Measurements from ENCODE around the gene DLGAP4. TPM values are rescaled to one million over a fixed set of nuclear protein-coding genes. Genes with fewer than 3 reads are reported as not detected.

DLGAP4 gene
- total and polyA plus RNA-seq, 7 experiments from 2014 or later = 15.0 to 40.2 (median 35.3) TPM

DNA sequence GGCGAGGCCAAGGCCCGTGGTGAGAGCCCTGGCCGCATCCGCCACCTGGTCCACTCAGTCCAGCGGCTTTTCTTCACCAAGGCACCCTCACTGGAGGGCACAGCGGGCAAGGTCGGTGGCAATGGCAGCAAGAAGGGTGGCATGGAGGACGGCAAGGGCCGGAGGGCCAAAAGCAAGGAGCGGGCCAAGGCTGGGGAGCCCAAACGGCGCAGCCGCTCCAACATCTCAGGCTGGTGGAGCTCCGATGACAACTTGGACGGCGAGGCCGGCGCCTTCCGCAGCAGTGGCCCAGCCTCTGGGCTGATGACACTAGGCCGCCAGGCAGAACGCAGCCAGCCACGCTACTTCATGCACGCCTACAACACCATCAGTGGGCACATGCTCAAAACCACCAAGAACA lies 126.0 kb downstream of the DLGAP4 start:
- peaks cover 0 to 7% (median 3%) of the 10 kb centered on the region in 7 donors for H3K4me1 Mint-ChIP-seq
- H3K9me3 ChIP-seq (ENCODE audit: control insufficient read depth in 2 of 3, low read length in 3 of 3) = no peaks in the 10 kb centered on the region
- no peak overlapping the region for H3K4me3 Mint-ChIP-seq
- H3K36me3 ChIP-seq (ENCODE audit: control insufficient read depth in 2 of 3, insufficient read depth in 3 of 3, low read length in 3 of 3) = no peaks in the 10 kb centered on the region
- no peaks in the 10 kb centered on the region for H3K36me3 Mint-ChIP-seq
- H3K9me3 Mint-ChIP-seq = peaks cover 0 to 2% (median 0%) of the 10 kb centered on the region in 11 donors
- ChIA-PET CTCF (no interaction called here), POLR2A (no interaction called here)
- peaks cover 0 to 8% (median 0%) of the 10 kb centered on the region in 5 donors for H3K27me3 Mint-ChIP-seq
- H3K4me1 ChIP-seq (ENCODE audit: control insufficient read depth in 2 of 2, insufficient read depth in 2 of 2, low read length in 2 of 2) = no peaks in the 10 kb centered on the region
- no peak overlapping the region for H3K27ac ChIP-seq (ENCODE audit: low read depth, low read length)
- DNase-seq = no peak
- H3K27ac Mint-ChIP-seq = no peak overlapping the region
- H3K27me3 ChIP-seq (ENCODE audit: control insufficient read depth in 2 of 2, insufficient read depth in 2 of 2, low read length in 2 of 2) = no peaks in the 10 kb centered on the region
- ATAC-seq = no peak
- no peak overlapping the region for H3K4me3 ChIP-seq (ENCODE audit: low read length)
- intact Hi-C loops (cut with micrococcal nuclease) = no loop called here

DNA sequence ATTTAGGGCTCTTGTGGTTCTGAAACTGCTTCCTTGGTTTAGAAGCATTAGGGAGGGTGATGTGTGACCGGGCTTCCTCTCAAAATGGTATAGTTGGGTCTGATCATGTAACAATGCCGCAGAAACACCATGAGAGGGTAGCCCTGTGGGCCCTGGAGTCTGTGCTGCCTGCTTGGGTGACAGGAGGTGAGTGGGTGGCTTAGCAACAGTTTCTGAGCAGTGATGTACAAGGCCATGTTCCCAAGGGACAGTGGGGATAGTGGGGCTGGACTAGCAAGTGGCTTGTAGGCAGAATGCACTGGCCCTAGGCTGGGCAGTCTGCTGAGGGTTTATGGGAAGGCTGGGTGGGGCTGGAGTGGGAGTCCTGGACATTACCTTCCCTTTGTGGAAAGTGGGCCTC lies 128.2 kb downstream of the DLGAP4 start:
- peak overlapping the region in 2 of 10 donors; percentile 1 to 48 for H3K4me3 Mint-ChIP-seq
- POLR2A ChIA-PET = no interaction called here
- intact Hi-C loops (cut with micrococcal nuclease) = no loop called here
- DNase-seq = no peak
- peaks cover 0 to 10% (median 0%) of the 10 kb centered on the region in 5 donors for H3K27me3 Mint-ChIP-seq
- H3K27ac ChIP-seq (ENCODE audit: low read depth, low read length) = no peak overlapping the region
- H3K36me3 Mint-ChIP-seq = no peaks in the 10 kb centered on the region
- no peaks in the 10 kb centered on the region for H3K9me3 ChIP-seq (ENCODE audit: control insufficient read depth in 2 of 3, low read length in 3 of 3)
- H3K27me3 ChIP-seq (ENCODE audit: control insufficient read depth in 2 of 2, insufficient read depth in 2 of 2, low read length in 2 of 2) = no peaks in the 10 kb centered on the region
- peaks cover 0 to 9% (median 4%) of the 10 kb centered on the region in 7 donors for H3K4me1 Mint-ChIP-seq
- ATAC-seq = no peak
- H3K4me3 ChIP-seq (ENCODE audit: low read length) = no peak overlapping the region
- CTCF ChIA-PET = no interaction called here
- H3K4me1 ChIP-seq (ENCODE audit: control insufficient read depth in 2 of 2, insufficient read depth in 2 of 2, low read length in 2 of 2) = no peaks in the 10 kb centered on the region
- peaks cover 0 to 2% (median 0%) of the 10 kb centered on the region in 11 donors for H3K9me3 Mint-ChIP-seq
- peak overlapping the region in 1 of 9 donors; percentile 68 for H3K27ac Mint-ChIP-seq
- no peaks in the 10 kb centered on the region for H3K36me3 ChIP-seq (ENCODE audit: control insufficient read depth in 2 of 3, insufficient read depth in 3 of 3, low read length in 3 of 3)

DNA sequence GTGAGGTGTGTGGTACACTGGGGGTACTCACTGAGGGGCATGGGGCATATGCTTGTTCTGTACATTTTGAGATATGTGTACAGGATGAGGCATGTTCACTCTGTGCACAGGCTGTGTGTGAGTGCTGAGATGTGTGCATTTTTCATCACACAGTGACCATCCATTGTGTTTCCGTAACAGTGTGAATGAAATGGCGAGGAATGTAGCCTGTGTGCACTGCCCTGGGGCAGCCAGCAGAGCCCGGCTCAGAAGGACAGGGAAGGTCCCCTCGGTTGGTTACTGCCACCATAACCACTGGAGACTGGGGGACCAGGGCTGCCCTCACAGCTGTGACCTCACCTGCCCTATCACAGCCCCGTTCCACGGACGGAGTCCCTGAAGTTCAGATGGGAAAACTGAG lies 129.0 kb downstream of the DLGAP4 start:
- Histone ChIP-seq H3K4me1 (ENCODE audit: control insufficient read depth in 2 of 2, insufficient read depth in 2 of 2, low read length in 2 of 2) (no peaks in the 10 kb centered on the region), H3K27ac (ENCODE audit: low read depth, low read length) (no peak overlapping the region), H3K9me3 (ENCODE audit: control insufficient read depth in 2 of 3, low read length in 3 of 3) (no peaks in the 10 kb centered on the region), H3K36me3 (ENCODE audit: control insufficient read depth in 2 of 3, insufficient read depth in 3 of 3, low read length in 3 of 3) (no peaks in the 10 kb centered on the region), H3K4me3 (ENCODE audit: low read length) (no peak overlapping the region), H3K27me3 (ENCODE audit: control insufficient read depth in 2 of 2, insufficient read depth in 2 of 2, low read length in 2 of 2) (no peaks in the 10 kb centered on the region)
- H3K27ac Mint-ChIP-seq = no peak overlapping the region
- peaks cover 0 to 9% (median 4%) of the 10 kb centered on the region in 7 donors for H3K4me1 Mint-ChIP-seq
- H3K36me3 Mint-ChIP-seq = no peaks in the 10 kb centered on the region
- CTCF ChIA-PET = no interaction called here
- ATAC-seq (no peak), DNase-seq (no peak)
- H3K27me3 Mint-ChIP-seq = peaks cover 0 to 10% (median 0%) of the 10 kb centered on the region in 5 donors
- intact Hi-C loops (cut with micrococcal nuclease) = no loop called here
- H3K9me3 Mint-ChIP-seq = peaks cover 0 to 2% (median 0%) of the 10 kb centered on the region in 11 donors
- POLR2A ChIA-PET = no interaction called here
- H3K4me3 Mint-ChIP-seq = peak overlapping the region in 2 of 10 donors; percentile 35 to 55

DNA sequence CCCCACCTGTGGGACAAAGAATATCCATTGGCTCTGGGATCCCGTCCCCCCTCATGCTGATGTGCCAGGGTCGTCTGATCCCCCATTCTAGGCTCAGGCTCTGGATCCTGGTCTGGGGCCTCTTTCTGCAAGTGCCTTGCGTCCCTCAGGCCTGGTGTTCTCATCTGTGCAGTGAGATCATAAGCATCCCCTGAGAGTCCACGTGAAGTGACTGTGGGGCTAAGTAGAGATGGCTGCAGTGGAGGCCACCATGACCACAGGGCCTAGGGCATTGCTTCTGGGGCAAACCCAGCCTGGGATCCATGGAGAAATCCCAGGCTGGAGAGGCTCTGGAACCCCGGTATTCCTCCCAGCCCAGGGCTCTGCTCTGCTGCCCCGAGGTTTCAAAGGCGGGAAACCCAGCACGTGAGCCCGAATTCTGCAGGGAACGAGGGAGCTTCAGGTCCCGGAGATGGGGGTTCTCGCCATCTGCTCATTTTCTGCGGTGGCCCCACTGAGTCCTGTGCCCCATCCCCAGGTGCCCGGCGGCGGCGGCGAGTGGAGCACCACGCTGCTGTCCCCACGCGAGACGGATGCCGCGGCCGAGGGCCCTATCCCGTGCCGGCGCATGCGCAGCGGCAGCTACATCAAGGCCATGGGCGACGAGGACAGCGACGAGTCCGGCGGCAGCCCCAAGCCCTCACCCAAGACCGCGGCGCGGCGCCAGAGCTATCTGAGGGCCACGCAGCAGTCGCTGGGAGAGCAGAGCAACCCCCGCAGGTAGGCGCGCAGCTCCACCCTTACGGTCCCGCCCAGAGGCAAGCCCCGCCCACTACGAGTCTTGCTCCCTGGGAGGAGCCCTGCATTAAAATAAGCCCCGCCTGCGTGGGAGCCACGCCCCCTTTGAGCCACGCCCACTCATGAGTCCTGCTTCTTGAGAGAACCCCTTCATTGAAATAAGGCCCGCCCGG lies 129.7 kb downstream of the DLGAP4 start:
- peaks cover 0 to 2% (median 0%) of the 10 kb centered on the region in 11 donors for H3K9me3 Mint-ChIP-seq
- ATAC-seq = peak; percentile 96

DNA sequence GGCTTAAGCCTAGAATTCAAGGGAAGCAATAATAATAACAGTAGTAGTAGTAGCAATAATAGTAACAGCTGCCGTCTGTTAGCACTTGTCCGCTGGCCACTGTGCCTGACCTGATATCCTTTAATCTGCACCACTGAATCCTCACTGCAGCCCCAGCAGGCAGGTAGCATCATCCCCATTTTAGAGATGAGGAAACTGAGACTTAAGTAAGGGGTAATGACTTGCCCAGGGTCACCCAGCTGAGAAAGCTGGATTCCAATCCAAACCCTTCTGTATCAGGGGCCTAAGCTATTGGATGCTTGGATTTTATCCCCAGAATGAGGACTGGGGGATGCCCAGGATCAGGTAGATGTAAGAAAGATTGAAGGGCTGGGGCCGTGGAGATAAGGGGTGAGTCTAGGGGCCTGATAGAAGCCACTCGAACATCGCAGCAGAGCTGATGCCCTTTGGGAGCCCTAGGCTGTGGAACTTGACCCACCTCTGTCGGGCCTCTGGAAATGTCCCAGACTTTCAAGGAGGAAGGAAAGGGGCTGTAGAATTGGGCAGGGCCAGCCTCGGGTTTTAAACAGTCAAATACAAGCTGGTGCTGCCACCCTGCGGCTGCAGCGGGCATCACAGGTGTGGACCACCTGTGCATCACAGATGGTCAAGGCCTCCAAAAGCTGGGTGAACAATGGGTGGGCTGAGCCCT lies 133.0 kb downstream of the DLGAP4 start:
- ChIA-PET CTCF (interaction anchor here (0.6 to 3.8 kb wide), 12 partner anchors 9 to 446 kb away, joined by 3 to 24 read pairs (median 3); no protein-coding TSS in a partner anchor), POLR2A (no interaction called here)
- Histone ChIP-seq H3K27ac (ENCODE audit: low read depth, low read length) (no peak overlapping the region), H3K9me3 (ENCODE audit: control insufficient read depth in 2 of 3, low read length in 3 of 3) (no peaks in the 10 kb centered on the region), H3K36me3 (ENCODE audit: control insufficient read depth in 2 of 3, insufficient read depth in 3 of 3, low read length in 3 of 3) (no peaks in the 10 kb centered on the region), H3K4me3 (ENCODE audit: low read length) (no peak overlapping the region), H3K4me1 (ENCODE audit: control insufficient read depth in 2 of 2, insufficient read depth in 2 of 2, low read length in 2 of 2) (no peaks in the 10 kb centered on the region), H3K27me3 (ENCODE audit: control insufficient read depth in 2 of 2, insufficient read depth in 2 of 2, low read length in 2 of 2) (no peaks in the 10 kb centered on the region)
- H3K4me3 Mint-ChIP-seq = no peak overlapping the region
- peaks cover 0 to 2% (median 0%) of the 10 kb centered on the region in 11 donors for H3K9me3 Mint-ChIP-seq
- H3K27ac Mint-ChIP-seq = no peak overlapping the region
- peaks cover 0 to 15% (median 5%) of the 10 kb centered on the region in 5 donors for H3K27me3 Mint-ChIP-seq
- ATAC-seq (peak; percentile 51), DNase-seq (peak in 8 of 9 donors; percentile 41 to 73 (median 50))
- no peaks in the 10 kb centered on the region for H3K36me3 Mint-ChIP-seq
- H3K4me1 Mint-ChIP-seq = peaks cover 0 to 8% (median 4%) of the 10 kb centered on the region in 7 donors
- intact Hi-C loops (cut with micrococcal nuclease) = loop anchor here (1.0 to 2.0 kb wide), 7 partner anchors 166 to 444 kb away; no protein-coding TSS in a partner anchor

More for the DNA sequence above, 129.7 kb downstream of the DLGAP4 start:
- intact Hi-C loops (cut with micrococcal nuclease) = loop anchor here in 1 of 2 donors (1.0 to 2.0 kb wide), 2 partner anchors 25 to 137 kb away; partner anchors contain the start of gene TGIF2
- Histone ChIP-seq H3K27me3 (ENCODE audit: control insufficient read depth in 2 of 2, insufficient read depth in 2 of 2, low read length in 2 of 2) (no peaks in the 10 kb centered on the region), H3K4me1 (ENCODE audit: control insufficient read depth in 2 of 2, insufficient read depth in 2 of 2, low read length in 2 of 2) (no peaks in the 10 kb centered on the region), H3K4me3 (ENCODE audit: low read length) (peak overlapping the region; percentile 51), H3K36me3 (ENCODE audit: control insufficient read depth in 2 of 3, insufficient read depth in 3 of 3, low read length in 3 of 3) (no peaks in the 10 kb centered on the region), H3K9me3 (ENCODE audit: control insufficient read depth in 2 of 3, low read length in 3 of 3) (no peaks in the 10 kb centered on the region), H3K27ac (ENCODE audit: low read depth, low read length) (no peak overlapping the region)
- POLR2A ChIA-PET = no interaction called here
- peaks cover 0 to 10% (median 0%) of the 10 kb centered on the region in 5 donors for H3K27me3 Mint-ChIP-seq
- no peaks in the 10 kb centered on the region for H3K36me3 Mint-ChIP-seq
- peak; percentile 72 to 93 (median 85) for DNase-seq
- CTCF ChIA-PET = interaction anchor here (1.5 kb wide), 1 partner anchor 233 kb away, joined by 4 read pairs; no protein-coding TSS in a partner anchor
- H3K27ac Mint-ChIP-seq = no peak overlapping the region
- H3K4me3 Mint-ChIP-seq = peak overlapping the region; percentile 51 to 71 (median 59)
- H3K4me1 Mint-ChIP-seq = peaks cover 0 to 9% (median 4%) of the 10 kb centered on the region in 7 donors

DNA sequence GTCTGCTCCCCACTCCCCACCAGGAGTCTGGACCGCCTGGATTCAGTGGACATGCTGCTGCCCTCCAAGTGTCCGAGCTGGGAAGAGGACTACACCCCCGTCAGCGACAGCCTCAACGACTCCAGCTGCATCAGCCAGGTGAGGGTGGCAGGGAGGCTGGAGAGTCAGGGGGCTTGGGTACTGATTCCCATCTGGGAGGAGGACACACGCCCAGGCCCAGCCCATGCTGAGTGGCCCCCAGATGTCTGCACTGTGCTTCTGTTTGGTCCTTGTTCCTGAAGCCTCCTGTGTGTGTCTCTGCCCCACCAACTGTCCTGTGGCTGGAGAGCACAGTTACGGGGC lies 133.6 kb downstream of the DLGAP4 start:
- Histone ChIP-seq H3K4me1 (ENCODE audit: control insufficient read depth in 2 of 2, insufficient read depth in 2 of 2, low read length in 2 of 2) (no peaks in the 10 kb centered on the region), H3K27me3 (ENCODE audit: control insufficient read depth in 2 of 2, insufficient read depth in 2 of 2, low read length in 2 of 2) (no peaks in the 10 kb centered on the region), H3K4me3 (ENCODE audit: low read length) (no peak overlapping the region), H3K36me3 (ENCODE audit: control insufficient read depth in 2 of 3, insufficient read depth in 3 of 3, low read length in 3 of 3) (no peaks in the 10 kb centered on the region), H3K27ac (ENCODE audit: low read depth, low read length) (no peak overlapping the region), H3K9me3 (ENCODE audit: control insufficient read depth in 2 of 3, low read length in 3 of 3) (no peaks in the 10 kb centered on the region)
- Mint-ChIP-seq H3K36me3 (no peaks in the 10 kb centered on the region), H3K27me3 (peaks cover 0 to 14% (median 5%) of the 10 kb centered on the region in 5 donors), H3K27ac (no peak overlapping the region), H3K4me1 (peaks cover 0 to 8% (median 4%) of the 10 kb centered on the region in 7 donors), H3K9me3 (peaks cover 0 to 2% (median 0%) of the 10 kb centered on the region in 11 donors), H3K4me3 (no peak overlapping the region)
- DNase-seq = no peak
- CTCF ChIA-PET = interaction anchor here (0.6 to 3.8 kb wide), 9 partner anchors 9 to 447 kb away, joined by 3 to 24 read pairs (median 3); no protein-coding TSS in a partner anchor
- intact Hi-C loops (cut with micrococcal nuclease) = loop anchor here (1.0 to 2.0 kb wide), 7 partner anchors 166 to 445 kb away; no protein-coding TSS in a partner anchor
- POLR2A ChIA-PET = no interaction called here
- ATAC-seq = no peak

Data from naive thymus-derived CD4-positive, alpha-beta T cell (primary cell).